Neural progenitor cell (in vitro differentiated cells): ENCODE measurements around the gene ZGLP1. TPM values are rescaled to one million over a fixed set of nuclear protein-coding genes. Genes with fewer than 3 reads are reported as not detected.

Experiments used
- DNase-seq: peaks from one replicate; pipeline ENCODE4 v3.0.0-alpha.2; 2016; ENCODE audit warnings: low spot score
- H2AFZ ChIP-seq: fragments of 200-600 bp; sonication (generic); replicated peaks from 2 replicates; pipeline ENCODE4 v1.6.1; 2016; ENCODE audit warnings: antibody characterized with exemption
- H3F3A ChIP-seq: fragments of 200-600 bp; sonication (generic); 2 replicates; pipeline ENCODE4 v1.6.1; 2016; ENCODE audit warnings: antibody characterized with exemption, low read depth
- H3K27ac ChIP-seq: fragments of 200-600 bp; sonication (generic); 2 replicates; pipeline ENCODE4 v1.5.1; 2016; ENCODE audit warnings: mild to moderate bottlenecking
- H3K27me3 ChIP-seq: fragments of 200-600 bp; sonication (generic); 2 replicates; pipeline ENCODE4 v1.6.1; 2016; ENCODE audit warnings: mild to moderate bottlenecking, moderate library complexity
- H3K36me3 ChIP-seq: fragments of 200-600 bp; sonication (generic); 2 replicates; pipeline ENCODE4 v1.5.1; 2016
- H3K4me1 ChIP-seq: fragments of 200-600 bp; sonication (generic); 2 replicates; pipeline ENCODE4 v1.6.1; 2016; ENCODE audit warnings: mixed run types
- H3K4me2 ChIP-seq: fragments of 200-600 bp; sonication (generic); 2 replicates; pipeline ENCODE4 v1.6.1; 2016
- H3K4me3 ChIP-seq: fragments of 200-600 bp; sonication (generic); 2 replicates; pipeline ENCODE4 v1.5.1; 2016
- H3K79me2 ChIP-seq: fragments of 200-600 bp; sonication (generic); 2 replicates; pipeline ENCODE4 v1.6.1; 2016; ENCODE audit warnings: low read depth
- H3K9ac ChIP-seq: fragments of 200-600 bp; sonication (generic); 2 replicates; pipeline ENCODE4 v1.6.1; 2016
- H3K9me3 ChIP-seq: fragments of 200-600 bp; sonication (generic); 2 replicates; pipeline ENCODE4 v1.5.1; 2016; ENCODE audit warnings: low read depth
- H4K20me1 ChIP-seq: fragments of 200-600 bp; sonication (generic); 2 replicates; pipeline ENCODE4 v1.6.1; 2016; ENCODE audit warnings: low read depth
- H3K27ac Mint-ChIP-seq: 3 replicates; pipeline ENCODE4 v1.8.0; 2021; ENCODE audit warnings: mixed read lengths
- H3K27me3 Mint-ChIP-seq: 2 replicates; pipeline ENCODE4 v1.8.0; 2022; ENCODE audit warnings: low read depth, mild to moderate bottlenecking, inconsistent platforms, moderate library complexity, mixed read lengths; ENCODE audit not compliant: insufficient read depth
- H3K36me3 Mint-ChIP-seq: 3 replicates; pipeline ENCODE4 v1.8.0; 2021; ENCODE audit warnings: mixed read lengths
- H3K4me1 Mint-ChIP-seq: 3 replicates; pipeline ENCODE4 v1.8.0; 2021; ENCODE audit warnings: mixed read lengths
- H3K4me3 Mint-ChIP-seq: 3 replicates; pipeline ENCODE4 v1.8.0; 2021; ENCODE audit warnings: mild to moderate bottlenecking, moderate library complexity, mixed read lengths
- H3K9me3 Mint-ChIP-seq: 3 replicates; pipeline ENCODE4 v1.8.0; 2020; ENCODE audit warnings: mixed read lengths
- EZH2 ChIP-seq: fragments of 200-600 bp; sonication (generic); IDR thresholded peaks from 2 replicates; pipeline ENCODE4 v1.6.1; 2017; ENCODE audit warnings: antibody characterized with exemption, mild to moderate bottlenecking, moderate library complexity
- EZH2phosphoT487 ChIP-seq: fragments of 200-600 bp; sonication (generic); IDR thresholded peaks from 2 replicates; pipeline ENCODE4 v1.6.1; 2017; ENCODE audit warnings: antibody characterized with exemption
- total RNA-seq: library from RNA; depleted of rRNA; stranded (reverse); fragments of >200 nt; gene quantifications from 2 replicates; pipeline ENCODE4 v1.2.3, GENCODE V29; 2015; ENCODE audit warnings: low replicate concordance
- TF ChIP-seq, protein P1 (sequence below): fragments of 200-600 bp; sonication (generic); IDR thresholded peaks from 2 replicates; pipeline ENCODE4 v1.5.1; 2017; ENCODE audit warnings: antibody characterized with exemption, mild to moderate bottlenecking

Gene ZGLP1
- total RNA-seq, 1 donor from 2014 or later: 2.4 TPM

DNA sequence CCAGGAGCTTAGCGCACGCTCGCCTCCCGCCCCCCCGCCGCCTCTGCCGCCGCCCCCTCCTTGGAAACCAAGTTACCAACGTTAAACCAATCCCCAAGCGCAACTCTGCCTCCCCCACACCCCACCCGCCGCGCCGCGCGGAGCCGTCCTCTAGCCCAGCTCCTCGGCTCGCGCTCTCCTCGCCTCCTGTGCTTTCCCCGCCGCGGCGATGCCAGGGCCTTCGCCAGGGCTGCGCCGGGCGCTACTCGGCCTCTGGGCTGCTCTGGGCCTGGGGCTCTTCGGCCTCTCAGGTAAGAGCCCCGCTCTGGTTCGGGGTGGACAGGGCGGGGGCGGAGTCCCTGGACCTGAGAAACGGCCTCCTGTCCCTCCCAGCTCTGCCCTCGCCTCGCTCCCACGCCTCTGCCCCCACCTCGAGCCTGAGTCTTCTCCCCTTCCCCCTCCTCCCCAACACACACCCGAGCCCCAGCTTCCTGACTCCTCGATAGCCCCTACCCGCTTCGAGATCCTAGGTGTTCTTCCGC is 19.7 kb downstream of the ZGLP1 start, which contains the start of gene ICAM5:
Gene ICAM5, plus strand, starts transcription at position 117 of the 521 bp plus-strand sequence. Its CDS starts 92 bp downstream, at position 209.
- H3K36me3 Mint-ChIP-seq: no peaks in the 10 kb centered on the region
- peaks cover 58% of the 10 kb centered on the region for H4K20me1 ChIP-seq
- H2AFZ ChIP-seq: no peak within 1 kb of the TSS
- peaks cover 90% of the 10 kb centered on the region for H3K27me3 Mint-ChIP-seq
- no peak within 1 kb of the TSS for H3K9ac ChIP-seq
- peaks cover 3% of the 10 kb centered on the region for H3K9me3 Mint-ChIP-seq
- H3K27ac ChIP-seq: no peak within 1 kb of the TSS
- H3K27me3 ChIP-seq: peaks cover 100% of the 10 kb centered on the region
- H3K4me1 Mint-ChIP-seq: peaks cover 24% of the 10 kb centered on the region
- H3K4me1 ChIP-seq: peaks cover 14% of the 10 kb centered on the region
- H3K9me3 ChIP-seq: no peaks in the 10 kb centered on the region
- H3K79me2 ChIP-seq: no peaks in the 10 kb centered on the region
- peak within 1 kb of the TSS; percentile 39 for H3K4me3 ChIP-seq
- H3K4me3 Mint-ChIP-seq: peak within 1 kb of the TSS; percentile 83
- peaks cover 69% of the 10 kb centered on the region for H3F3A ChIP-seq
- H3K27ac Mint-ChIP-seq: no peak within 1 kb of the TSS
- peak within 1 kb of the TSS; percentile 75 for H3K4me2 ChIP-seq
- TF ChIP-seq, protein P1, sequence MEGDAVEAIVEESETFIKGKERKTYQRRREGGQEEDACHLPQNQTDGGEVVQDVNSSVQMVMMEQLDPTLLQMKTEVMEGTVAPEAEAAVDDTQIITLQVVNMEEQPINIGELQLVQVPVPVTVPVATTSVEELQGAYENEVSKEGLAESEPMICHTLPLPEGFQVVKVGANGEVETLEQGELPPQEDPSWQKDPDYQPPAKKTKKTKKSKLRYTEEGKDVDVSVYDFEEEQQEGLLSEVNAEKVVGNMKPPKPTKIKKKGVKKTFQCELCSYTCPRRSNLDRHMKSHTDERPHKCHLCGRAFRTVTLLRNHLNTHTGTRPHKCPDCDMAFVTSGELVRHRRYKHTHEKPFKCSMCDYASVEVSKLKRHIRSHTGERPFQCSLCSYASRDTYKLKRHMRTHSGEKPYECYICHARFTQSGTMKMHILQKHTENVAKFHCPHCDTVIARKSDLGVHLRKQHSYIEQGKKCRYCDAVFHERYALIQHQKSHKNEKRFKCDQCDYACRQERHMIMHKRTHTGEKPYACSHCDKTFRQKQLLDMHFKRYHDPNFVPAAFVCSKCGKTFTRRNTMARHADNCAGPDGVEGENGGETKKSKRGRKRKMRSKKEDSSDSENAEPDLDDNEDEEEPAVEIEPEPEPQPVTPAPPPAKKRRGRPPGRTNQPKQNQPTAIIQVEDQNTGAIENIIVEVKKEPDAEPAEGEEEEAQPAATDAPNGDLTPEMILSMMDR: no peak
- no peak for TF ChIP-seq EZH2
- TF ChIP-seq EZH2phosphoT487: no peak
- no peaks in the 10 kb centered on the region for H3K36me3 ChIP-seq
- no peak for DNase-seq

DNA sequence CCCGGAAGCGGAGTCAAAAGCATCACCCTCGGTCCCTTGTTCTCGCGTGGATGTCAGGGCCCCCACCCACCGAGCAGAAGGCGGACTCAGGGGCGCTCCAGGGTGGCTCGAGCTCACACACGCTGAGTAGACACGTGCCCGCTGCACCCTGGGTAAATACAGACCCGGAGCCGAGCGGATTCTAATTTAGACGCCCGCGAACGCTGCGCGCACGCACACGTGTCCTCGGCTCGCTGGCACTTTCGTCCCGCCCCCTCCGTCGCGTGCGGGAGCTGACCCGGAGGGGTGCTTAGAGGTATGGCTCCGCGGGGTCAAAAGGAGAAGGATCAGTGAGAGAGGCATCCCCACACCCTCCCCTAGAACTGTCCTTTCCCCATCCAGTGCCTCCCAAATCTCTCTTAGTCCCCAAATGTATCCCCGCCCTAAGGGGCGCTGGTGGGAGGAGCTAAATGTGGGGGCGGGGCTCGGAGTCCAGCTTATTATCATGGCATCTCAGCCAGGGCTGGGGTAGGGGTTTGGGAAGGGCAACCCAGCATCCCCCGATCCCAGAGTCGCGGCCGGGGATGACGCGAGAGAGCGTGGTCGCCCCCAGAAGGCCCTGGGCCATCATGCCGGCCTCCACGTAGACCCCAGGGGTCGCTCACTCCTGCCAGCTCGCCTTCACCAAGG is 20.3 kb downstream of the ZGLP1 start:
- H3K36me3 Mint-ChIP-seq: no peaks in the 10 kb centered on the region
- H3K9me3 Mint-ChIP-seq: peaks cover 3% of the 10 kb centered on the region
- Histone ChIP-seq H3K9me3 (no peaks in the 10 kb centered on the region), H3K27ac (no peak overlapping the region), H3K4me2 (peak overlapping the region; percentile 75), H3K4me1 (peaks cover 14% of the 10 kb centered on the region), H3K27me3 (peaks cover 94% of the 10 kb centered on the region), H4K20me1 (peaks cover 52% of the 10 kb centered on the region), H3F3A (peaks cover 68% of the 10 kb centered on the region), H2AFZ (no peak overlapping the region), H3K9ac (no peak overlapping the region), H3K36me3 (no peaks in the 10 kb centered on the region), H3K79me2 (no peaks in the 10 kb centered on the region), H3K4me3 (peak overlapping the region; percentile 39)
- DNase-seq: peak; percentile 73
- TF ChIP-seq, protein P1: no peak
- no peak for TF ChIP-seq EZH2
- TF ChIP-seq EZH2phosphoT487: no peak
- H3K27me3 Mint-ChIP-seq: peaks cover 84% of the 10 kb centered on the region
- no peak overlapping the region for H3K27ac Mint-ChIP-seq
- peak overlapping the region; percentile 83 for H3K4me3 Mint-ChIP-seq
- peaks cover 24% of the 10 kb centered on the region for H3K4me1 Mint-ChIP-seq

DNA sequence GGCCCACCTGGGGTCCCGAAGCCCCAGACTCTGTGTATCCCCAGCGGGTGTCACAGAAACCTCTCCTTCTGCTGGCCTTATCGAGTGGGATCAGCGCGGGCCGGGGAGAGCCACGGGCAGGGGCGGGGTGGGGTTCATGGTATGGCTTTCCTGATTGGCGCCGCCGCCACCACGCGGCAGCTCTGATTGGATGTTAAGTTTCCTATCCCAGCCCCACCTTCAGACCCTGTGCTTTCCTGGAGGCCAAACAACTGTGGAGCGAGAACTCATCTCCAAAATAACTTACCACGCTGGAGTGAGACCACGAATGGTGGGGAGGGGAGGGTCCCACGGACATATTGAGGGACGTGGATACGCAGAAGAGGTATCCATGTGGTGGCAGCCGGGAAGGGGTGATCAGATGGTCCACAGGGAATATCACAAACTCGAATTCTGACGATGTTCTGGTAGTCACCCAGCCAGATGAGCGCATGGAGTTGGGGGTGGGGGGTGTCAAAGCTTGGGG is 20.9 kb downstream of the ZGLP1 start:
- peaks cover 3% of the 10 kb centered on the region for H3K9me3 Mint-ChIP-seq
- TF ChIP-seq EZH2phosphoT487 (peak; percentile 10), EZH2 (no peak)
- TF ChIP-seq, protein P1: no peak
- H3K9me3 ChIP-seq: no peaks in the 10 kb centered on the region
- no peaks in the 10 kb centered on the region for H3K79me2 ChIP-seq
- H3K27me3 ChIP-seq: peaks cover 88% of the 10 kb centered on the region
- H3K36me3 Mint-ChIP-seq: no peaks in the 10 kb centered on the region
- peak overlapping the region; percentile 39 for H3K4me3 ChIP-seq
- peaks cover 14% of the 10 kb centered on the region for H3K4me1 ChIP-seq
- H3K27me3 Mint-ChIP-seq: peaks cover 79% of the 10 kb centered on the region
- H3K4me3 Mint-ChIP-seq: peak overlapping the region; percentile 83
- H3K27ac Mint-ChIP-seq: no peak overlapping the region
- DNase-seq: peak; percentile 76
- H3K4me2 ChIP-seq: peak overlapping the region; percentile 75
- no peak overlapping the region for H3K9ac ChIP-seq
- H3K27ac ChIP-seq: no peak overlapping the region
- H4K20me1 ChIP-seq: peaks cover 46% of the 10 kb centered on the region
- no peaks in the 10 kb centered on the region for H3K36me3 ChIP-seq
- peaks cover 63% of the 10 kb centered on the region for H3F3A ChIP-seq
- peaks cover 24% of the 10 kb centered on the region for H3K4me1 Mint-ChIP-seq
- H2AFZ ChIP-seq: no peak overlapping the region
